LNCaP clone FGC (cell line): ENCODE results near the gene RDX.
A peak's percentile ranks its signal among the peaks of the same experiment; 100 is the strongest.
"Not testable (repeated sequence)": the region's sequence is repeated elsewhere in the genome, so short reads cannot be mapped to it uniquely, and the experiment has no call there.

Source experiments
- DNase-seq: peaks from one replicate; pipeline ENCODE4 v3.0.0-alpha.2; 2011; ENCODE audit warnings: low read depth
- H3K4me3 ChIP-seq: 2 replicates; pipeline ENCODE4 v1.5.1; 2011; ENCODE audit warnings: mild to moderate bottlenecking, low read depth, low read length, control low read depth
- TF ChIP-seq, protein P1 (sequence below): IDR thresholded peaks from 2 replicates; pipeline ENCODE4 v1.5.1; 2012; ENCODE audit warnings: mild to moderate bottlenecking; ENCODE audit not compliant: control insufficient read depth, insufficient read depth; ENCODE audit errors: extremely low read depth

RDX gene

DNA sequence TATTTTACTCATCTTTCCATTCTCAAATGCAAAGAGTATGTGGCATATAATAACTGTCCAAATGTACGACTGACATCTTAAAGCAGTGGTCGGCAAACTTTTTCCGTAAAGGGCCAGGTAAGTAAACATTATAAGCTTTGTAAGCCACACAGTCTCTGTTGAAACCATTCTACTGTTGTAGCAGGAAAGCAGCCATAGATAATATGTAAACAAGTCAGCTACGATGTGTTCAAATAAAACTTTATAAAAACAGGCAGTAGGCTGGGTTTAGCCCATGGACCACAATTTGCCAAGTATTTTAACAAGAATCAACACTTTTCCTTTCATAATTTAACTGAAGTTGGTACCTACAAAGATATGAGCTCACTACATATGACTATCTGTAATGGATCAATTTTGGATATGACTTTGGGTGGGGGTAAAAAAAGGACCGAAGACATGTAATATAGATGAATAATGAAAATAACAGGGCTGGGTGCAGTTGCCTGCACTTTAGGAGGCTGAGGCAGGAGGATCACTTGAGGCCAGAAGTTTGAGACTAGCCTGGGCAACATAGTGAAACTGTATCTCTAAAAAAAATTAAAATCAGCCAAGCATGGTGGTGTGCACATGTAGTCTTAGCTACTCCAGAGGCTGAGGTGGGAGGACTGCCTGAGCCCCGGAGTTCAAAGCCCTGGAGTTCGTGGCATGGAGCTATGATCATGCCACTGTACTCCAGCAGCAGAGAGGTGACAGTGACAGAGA lies 5.7 kb downstream of the RDX start:
- no peak overlapping the region for H3K4me3 ChIP-seq
- TF ChIP-seq, protein P1, sequence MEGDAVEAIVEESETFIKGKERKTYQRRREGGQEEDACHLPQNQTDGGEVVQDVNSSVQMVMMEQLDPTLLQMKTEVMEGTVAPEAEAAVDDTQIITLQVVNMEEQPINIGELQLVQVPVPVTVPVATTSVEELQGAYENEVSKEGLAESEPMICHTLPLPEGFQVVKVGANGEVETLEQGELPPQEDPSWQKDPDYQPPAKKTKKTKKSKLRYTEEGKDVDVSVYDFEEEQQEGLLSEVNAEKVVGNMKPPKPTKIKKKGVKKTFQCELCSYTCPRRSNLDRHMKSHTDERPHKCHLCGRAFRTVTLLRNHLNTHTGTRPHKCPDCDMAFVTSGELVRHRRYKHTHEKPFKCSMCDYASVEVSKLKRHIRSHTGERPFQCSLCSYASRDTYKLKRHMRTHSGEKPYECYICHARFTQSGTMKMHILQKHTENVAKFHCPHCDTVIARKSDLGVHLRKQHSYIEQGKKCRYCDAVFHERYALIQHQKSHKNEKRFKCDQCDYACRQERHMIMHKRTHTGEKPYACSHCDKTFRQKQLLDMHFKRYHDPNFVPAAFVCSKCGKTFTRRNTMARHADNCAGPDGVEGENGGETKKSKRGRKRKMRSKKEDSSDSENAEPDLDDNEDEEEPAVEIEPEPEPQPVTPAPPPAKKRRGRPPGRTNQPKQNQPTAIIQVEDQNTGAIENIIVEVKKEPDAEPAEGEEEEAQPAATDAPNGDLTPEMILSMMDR: no peak
- no peak for DNase-seq

DNA sequence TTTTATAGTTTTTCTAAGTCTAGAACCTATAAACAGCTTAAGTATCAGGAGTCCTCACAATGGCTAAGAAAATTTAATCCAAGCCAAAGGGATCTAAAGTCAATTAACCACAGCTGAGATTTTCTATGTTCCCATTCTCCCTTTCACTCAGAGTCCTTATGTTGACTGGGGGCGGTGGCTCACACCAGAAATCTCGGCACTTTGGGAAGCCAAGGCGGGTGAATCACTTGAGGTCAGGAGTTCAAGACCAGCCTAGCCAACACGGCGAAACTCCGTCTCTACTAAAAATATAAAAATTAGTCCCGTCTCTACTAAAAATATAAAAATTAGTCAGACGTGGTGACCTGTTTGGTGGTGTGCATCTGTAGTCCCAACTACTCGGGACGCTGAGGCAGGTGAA lies 6.9 kb downstream of the RDX start:
- TF ChIP-seq, protein P1: no peak
- DNase-seq: no peak
- H3K4me3 ChIP-seq: no peak overlapping the region

DNA sequence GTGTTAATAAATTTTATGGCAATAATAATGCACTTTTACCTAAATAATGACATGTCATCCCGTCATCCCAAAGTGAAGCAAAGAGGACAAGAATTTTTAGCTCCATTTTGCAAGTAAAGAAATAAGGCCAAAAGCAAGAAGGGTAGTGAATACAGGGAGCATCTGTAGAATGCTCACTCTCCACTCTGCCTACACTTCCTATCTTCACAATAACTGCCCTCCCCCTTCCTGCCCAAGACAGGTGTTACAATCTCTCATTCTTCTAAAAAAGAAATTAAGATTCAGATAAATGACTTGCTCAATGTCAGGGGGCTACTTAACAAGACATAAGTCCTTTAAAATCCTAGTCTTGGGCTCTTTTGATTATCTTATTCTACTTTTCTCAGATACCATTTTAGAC lies 8.9 kb downstream of the RDX start:
- H3K4me3 ChIP-seq: no peak overlapping the region
- DNase-seq: no peak
- TF ChIP-seq, protein P1: no peak

DNA sequence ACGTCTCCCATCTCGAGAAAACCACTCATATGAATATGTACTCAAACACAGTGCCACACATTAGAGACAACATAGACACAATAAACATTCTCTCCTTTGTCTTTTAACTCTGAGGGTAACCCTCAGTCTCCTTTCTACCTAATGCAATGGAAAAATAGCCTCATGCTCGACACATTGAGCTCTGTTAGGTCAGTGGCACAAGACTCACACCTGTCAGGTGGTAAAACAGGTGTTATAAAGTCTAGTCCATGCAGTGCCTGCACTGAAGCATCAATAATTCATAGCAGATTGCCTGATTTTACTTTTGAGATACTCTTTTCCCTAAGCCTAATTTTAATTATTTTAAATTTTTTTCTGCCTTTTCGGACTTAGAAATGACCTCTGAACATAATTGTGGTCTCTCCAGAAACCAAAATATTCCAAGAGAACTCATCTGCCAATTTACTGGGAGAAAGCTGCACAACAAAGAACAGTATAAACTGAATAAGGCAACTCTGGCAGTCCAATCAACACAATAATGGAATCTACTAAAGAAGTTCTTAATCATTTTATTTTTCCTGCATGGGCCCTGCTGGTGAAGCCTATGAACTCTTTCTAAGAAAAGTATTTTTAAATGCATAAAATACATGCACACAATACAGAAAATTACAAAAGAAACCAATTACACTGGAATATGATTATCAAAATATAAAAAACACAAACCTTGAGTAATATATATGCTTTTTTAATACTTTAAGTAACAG lies 9.9 kb downstream of the RDX start:
- no peak overlapping the region for H3K4me3 ChIP-seq
- TF ChIP-seq, protein P1: no peak
- DNase-seq: no peak

DNA sequence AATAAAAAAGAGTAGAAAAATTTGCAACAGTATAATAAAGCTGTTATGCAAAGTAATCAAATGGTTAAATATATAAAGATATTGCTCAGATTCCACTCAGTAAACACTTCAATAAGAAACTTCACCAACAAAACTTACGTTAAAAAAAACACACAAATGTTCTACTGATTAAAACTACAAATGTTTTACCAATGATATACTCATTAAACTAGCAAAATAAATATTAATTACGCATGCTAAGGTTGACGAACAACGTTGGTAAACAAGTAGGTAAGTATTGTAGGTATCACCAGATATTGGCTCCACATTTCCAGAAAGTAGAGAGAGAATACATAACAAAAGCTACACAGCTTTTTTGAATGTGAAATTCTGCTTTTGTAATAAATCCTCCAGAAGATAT lies 12.6 kb downstream of the RDX start:
- TF ChIP-seq, protein P1: no peak
- DNase-seq: peak; percentile 52
- no peak overlapping the region for H3K4me3 ChIP-seq

DNA sequence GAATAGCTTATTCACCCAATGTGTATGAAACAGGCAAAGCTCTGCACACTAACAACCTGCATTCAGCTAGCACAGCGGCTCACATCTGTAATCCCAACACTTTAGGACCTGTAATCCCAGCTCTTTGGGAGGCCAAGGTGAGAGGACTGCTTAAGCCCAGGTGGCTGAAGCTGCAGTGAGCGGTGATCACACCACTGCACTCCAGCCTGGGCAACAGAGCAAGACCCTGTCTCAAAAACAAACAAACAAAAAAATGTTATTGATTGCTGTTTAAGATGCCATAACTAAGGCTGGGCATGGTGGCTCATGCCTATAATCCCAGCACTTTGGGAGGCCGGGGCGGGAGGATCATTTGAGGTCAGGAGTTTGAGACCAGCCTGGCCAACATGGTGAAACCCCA lies 15.8 kb downstream of the RDX start:
- not testable (repeated sequence) for DNase-seq, H3K4me3 ChIP-seq

DNA sequence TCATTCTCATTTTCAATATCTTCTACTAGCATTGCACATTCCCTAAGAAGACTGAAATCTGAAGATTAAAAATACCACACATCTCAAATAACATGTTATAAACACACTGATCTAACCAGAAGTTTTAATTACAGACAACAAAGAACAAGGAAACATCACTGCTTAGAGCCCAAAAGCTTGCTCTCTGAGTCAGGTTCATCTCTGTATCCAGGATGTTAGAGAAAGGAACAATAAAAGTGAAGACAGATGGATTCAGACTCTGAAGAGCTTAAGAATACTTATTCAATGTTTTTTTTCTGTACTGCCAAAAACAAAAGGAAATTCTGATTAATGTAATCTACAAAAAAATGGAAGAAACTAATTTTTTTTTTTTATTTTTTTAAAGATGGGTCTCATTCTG lies 16.5 kb downstream of the RDX start:
- DNase-seq: no peak
- no peak overlapping the region for H3K4me3 ChIP-seq
- TF ChIP-seq, protein P1: no peak
